ENCODE measurements around the gene SH2D4B.

- TF ChIP-seq, protein P1, sequence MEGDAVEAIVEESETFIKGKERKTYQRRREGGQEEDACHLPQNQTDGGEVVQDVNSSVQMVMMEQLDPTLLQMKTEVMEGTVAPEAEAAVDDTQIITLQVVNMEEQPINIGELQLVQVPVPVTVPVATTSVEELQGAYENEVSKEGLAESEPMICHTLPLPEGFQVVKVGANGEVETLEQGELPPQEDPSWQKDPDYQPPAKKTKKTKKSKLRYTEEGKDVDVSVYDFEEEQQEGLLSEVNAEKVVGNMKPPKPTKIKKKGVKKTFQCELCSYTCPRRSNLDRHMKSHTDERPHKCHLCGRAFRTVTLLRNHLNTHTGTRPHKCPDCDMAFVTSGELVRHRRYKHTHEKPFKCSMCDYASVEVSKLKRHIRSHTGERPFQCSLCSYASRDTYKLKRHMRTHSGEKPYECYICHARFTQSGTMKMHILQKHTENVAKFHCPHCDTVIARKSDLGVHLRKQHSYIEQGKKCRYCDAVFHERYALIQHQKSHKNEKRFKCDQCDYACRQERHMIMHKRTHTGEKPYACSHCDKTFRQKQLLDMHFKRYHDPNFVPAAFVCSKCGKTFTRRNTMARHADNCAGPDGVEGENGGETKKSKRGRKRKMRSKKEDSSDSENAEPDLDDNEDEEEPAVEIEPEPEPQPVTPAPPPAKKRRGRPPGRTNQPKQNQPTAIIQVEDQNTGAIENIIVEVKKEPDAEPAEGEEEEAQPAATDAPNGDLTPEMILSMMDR (conservative IDR thresholded peaks at IDR 0.05; ENCODE audit: low read depth, low read length): no peak
- TF ChIP-seq EZH2phosphoT487 (IDR thresholded peaks at IDR 0.05; ENCODE audit: borderline replicate concordance, low read length) (no peak), EZH2 (IDR thresholded peaks at IDR 0.05; ENCODE audit: low read length, unreplicated experiment) (no peak)
These were observed 44.7 kb downstream of the SH2D4B start for GRCh38 chr10:80582286-80582960.

All from PC-3 (cell line).